ENCODE measurements around the gene DNAH3. TPM values are rescaled to one million over a fixed set of nuclear protein-coding genes. Genes with fewer than 3 reads are reported as not detected.

DNAH3 gene
- total and polyA plus RNA-seq, 2 of the 8 experiments (the other 6 are each of a cell fraction or from before 2014, with no cell fraction given) = 0.57 to 0.71 TPM

- Histone ChIP-seq H3K4me2 (ENCODE audit: insufficient read depth in 1 of 2, low read depth in 2 of 2, low read length in 2 of 2) (no peak overlapping the region), H3K27me3 (replicated peaks in 1 of 4; ENCODE audit: control insufficient read depth in 3 of 4, extremely low read depth in 1 of 4, insufficient read depth in 3 of 4, low read length in 3 of 4) (no peaks in the 10 kb centered on the region), H2BK15ac (ENCODE audit: low read length) (no peak overlapping the region), H3K4me1 (replicated peaks in 1 of 4; ENCODE audit: control insufficient read depth in 3 of 4, insufficient read depth in 4 of 4, low read length in 3 of 4) (peaks cover 0 to 6% (median under 1%) of the 10 kb centered on the region in 4 experiments; a peak in 1 of 7 replicates), H2BK5ac (ENCODE audit: low read depth, low read length) (no peak overlapping the region), H3K9ac (replicated peaks in 1 of 4; ENCODE audit: extremely low read depth in 1 of 4, low read depth in 3 of 4, low read length in 3 of 4) (no peak overlapping the region), H3K9me3 (ENCODE audit: insufficient read depth in 2 of 2, low read depth in 1 of 2, low read length in 1 of 2) (no peaks in the 10 kb centered on the region), H4K5ac (ENCODE audit: insufficient read length, low read depth, low read length) (no peak overlapping the region), H3K36me3 (ENCODE audit: control insufficient read depth in 2 of 4, insufficient read depth in 4 of 4, low read length in 3 of 4) (peaks cover 0 to 13% (median 5%) of the 10 kb centered on the region in 4 experiments; a peak in 4 of 8 replicates), H3K27ac (ENCODE audit: low read depth, low read length) (no peak overlapping the region), H3K79me2 (ENCODE audit: control insufficient read depth in 1 of 2, insufficient read depth in 2 of 2, low read length in 2 of 2) (peaks cover 6 to 77% of the 10 kb centered on the region in 2 experiments; a peak in 2 of 4 replicates), H4K8ac (ENCODE audit: extremely low read depth, insufficient read depth, low read length) (no peak overlapping the region), H2BK20ac (ENCODE audit: low read length) (no peak overlapping the region), H2AK5ac (ENCODE audit: low read depth, low read length) (no peak overlapping the region), H2AFZ (ENCODE audit: low read length) (no peak overlapping the region), H3K18ac (ENCODE audit: extremely low read depth, low read length) (no peak overlapping the region), H3K4ac (replicated peaks; ENCODE audit: insufficient read length, low read depth, low read length) (no peak overlapping the region), H3K56ac (replicated peaks; ENCODE audit: insufficient read length, low read depth, low read length) (no peak overlapping the region), H2BK12ac (ENCODE audit: low read depth, low read length) (no peak overlapping the region), H4K91ac (replicated peaks; ENCODE audit: insufficient read length, low read length) (no peak overlapping the region), H3K23me2 (ENCODE audit: low read depth, low read length) (peaks cover 6% of the 10 kb centered on the region; the same call in 1 of the 2 replicates), H4K20me1 (replicated peaks in 1 of 2; ENCODE audit: control insufficient read depth in 1 of 2, insufficient read depth in 2 of 2, low read length in 2 of 2) (no peaks in the 10 kb centered on the region), H3K79me1 (ENCODE audit: low read depth, low read length) (peaks cover 6% of the 10 kb centered on the region), H2BK120ac (replicated peaks; ENCODE audit: low read depth, low read length) (no peak overlapping the region), H3K4me3 (ENCODE audit: extremely low read depth in 1 of 4, insufficient read depth in 2 of 4, low read depth in 3 of 4, low read length in 4 of 4) (no peak overlapping the region), H3K23ac (ENCODE audit: insufficient read length) (no peak overlapping the region), H3K14ac (ENCODE audit: insufficient read length) (no peak overlapping the region)
- no peak for TF ChIP-seq FOSL1 (IDR thresholded peaks at IDR 0.05; ENCODE audit: insufficient read depth, low read depth, low read length)
- TF ChIP-seq RNF2 (IDR thresholded peaks at IDR 0.05; ENCODE audit: borderline replicate concordance, low read depth, low read length, missing control alignments, poor library complexity, severe bottlenecking) = no peak
- no peak for TF ChIP-seq CEBPB (IDR thresholded peaks at IDR 0.05; ENCODE audit: low read depth, low read length)
- TF ChIP-seq CHD2 (IDR thresholded peaks at IDR 0.05; ENCODE audit: low read length) = no peak
- no peak for TF ChIP-seq POLR2A (IDR thresholded peaks at IDR 0.05; ENCODE audit: control extremely low read depth in 1 of 2, low read depth in 2 of 2, low read length in 2 of 2)
- no peak for TF ChIP-seq SP4 (IDR thresholded peaks at IDR 0.05; ENCODE audit: low read length)
- no peak for TF ChIP-seq TEAD4 (IDR thresholded peaks at IDR 0.05; ENCODE audit: low read depth, low read length)
- TF ChIP-seq KDM4A (IDR thresholded peaks at IDR 0.05; ENCODE audit: low read depth, low read length, severe bottlenecking) = no peak
- TF ChIP-seq ASH2L (IDR thresholded peaks at IDR 0.05; ENCODE audit: low read length) = no peak
- WGBS, 2 experiments (ENCODE audit: extremely low coverage in 1 of 2, insufficient coverage in 1 of 2, insufficient read length in 1 of 2, insufficient replicate concordance in 2 of 2, low coverage in 1 of 2, low lambda C conversion rate in 2 of 2, missing lambda C conversion rate in 1 of 2) = 89% methylated on average over 4 of the region's 4 CpGs; no CpG with 5 or more reads in 1 of the 2 experiments
- ChIA-PET CTCF (ENCODE audit: partially characterized antibody) (interaction anchor here (1.0 to 2.3 kb wide), 4 partner anchors 10 to 104 kb away, joined by 3 to 7 read pairs (median 3); no protein-coding TSS in a partner anchor), POLR2A (ENCODE audit: partially characterized antibody) (interaction anchor here (1.1 to 1.2 kb wide), 2 partner anchors 12 to 31 kb away, joined by 3 to 4 read pairs; no protein-coding TSS in a partner anchor)
- DNase-seq (ENCODE audit: low read depth in 1 of 2, low spot score in 2 of 2) (no peak), FAIRE-seq (no peak)
Measured at GRCh38 chr16:20897253-20897897, 253.3 kb downstream of the DNAH3 start.

Data from H1 (cell line).